Measurements from ENCODE around the gene JOSD2. TPM values are rescaled to one million over a fixed set of nuclear protein-coding genes. Genes with fewer than 3 reads are reported as not detected.

JOSD2 gene
- total RNA-seq, 1 experiment from 2014 or later: 60.8 TPM

DNA sequence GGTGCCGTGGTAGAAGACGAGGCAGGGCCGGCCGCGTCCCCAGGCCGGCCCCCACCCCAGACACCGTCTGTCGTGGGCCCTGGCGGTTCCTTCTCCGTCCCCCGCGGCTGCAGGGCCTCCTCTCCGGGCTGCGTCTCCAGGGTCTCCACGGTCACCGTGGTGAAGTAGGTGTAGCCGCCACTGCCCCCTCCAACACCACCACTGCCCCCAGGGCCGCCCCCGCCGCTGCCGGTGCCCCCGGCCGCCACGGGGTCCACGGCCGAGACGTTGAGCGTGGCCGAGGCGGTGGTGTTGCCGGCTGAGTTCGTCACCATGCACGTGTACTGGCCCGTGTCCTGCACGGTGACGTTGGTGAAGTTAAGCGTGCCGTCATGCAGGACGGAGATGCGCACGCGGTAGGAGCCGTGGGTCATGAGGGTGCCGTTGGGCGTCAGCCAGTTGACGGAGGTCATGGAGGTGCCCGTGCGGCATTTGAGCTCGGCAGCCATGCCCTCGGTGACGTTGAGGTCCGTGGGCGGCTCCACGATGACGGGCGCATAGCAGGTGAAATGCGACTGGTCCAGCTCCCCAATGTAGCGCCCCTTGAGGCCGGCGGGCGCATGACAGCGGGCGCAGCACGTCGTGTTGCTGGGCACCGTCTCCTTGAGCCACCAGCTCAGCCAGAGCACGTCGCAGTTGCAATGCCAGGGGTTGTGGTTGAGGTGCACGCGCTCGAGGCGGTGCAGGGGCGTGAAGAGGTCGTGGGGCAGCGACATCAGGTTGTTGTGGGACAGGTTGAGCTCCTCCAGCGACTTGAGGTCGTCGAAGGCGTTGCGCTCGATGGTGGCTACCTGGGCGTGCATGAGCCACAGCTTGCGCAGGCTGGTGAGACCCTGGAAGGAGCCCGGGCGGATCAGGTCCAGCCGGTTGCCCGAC is 7.4 kb upstream of the JOSD2 start:
- ChIA-PET POLR2A (ENCODE audit: unreplicated experiment) (no interaction called here), CTCF (no interaction called here)
- Histone ChIP-seq H3K4me2 (ENCODE audit: low read length) (no peak overlapping the region), H3F3A (ENCODE audit: low read length, unreplicated experiment) (no peaks in the 10 kb centered on the region), H3K9ac (ENCODE audit: low read length) (no peak overlapping the region), H3K4me1 (ENCODE audit: insufficient read depth, low read length) (peaks cover 3% of the 10 kb centered on the region; the same call in 1 of the 2 replicates), H4K20me1 (ENCODE audit: low read length) (no peaks in the 10 kb centered on the region), H3K79me2 (ENCODE audit: low read length) (no peaks in the 10 kb centered on the region), H3K9me2 (replicated peaks; ENCODE audit: low read length) (no peaks in the 10 kb centered on the region), H3K9me3 (ENCODE audit: low read length) (no peaks in the 10 kb centered on the region), H3K36me3 (ENCODE audit: low read depth, low read length) (no peaks in the 10 kb centered on the region), H3K4me3 (ENCODE audit: low read length) (no peak overlapping the region), H3K27me3 (ENCODE audit: low read length) (no peaks in the 10 kb centered on the region), H3K27ac (ENCODE audit: low read length) (no peak overlapping the region), H2AFZ (ENCODE audit: low read length) (no peak overlapping the region)
- DNase-seq: no peak
- no peak for ATAC-seq
- intact Hi-C loops (cut with micrococcal nuclease): no loop called here
- TF ChIP-seq EZH2 (IDR thresholded peaks at IDR 0.05; ENCODE audit: low read length, unreplicated experiment): no peak
- TF ChIP-seq EZH2phosphoT487 (IDR thresholded peaks at IDR 0.05; ENCODE audit: borderline replicate concordance, low read length): no peak
- TF ChIP-seq, protein P1, sequence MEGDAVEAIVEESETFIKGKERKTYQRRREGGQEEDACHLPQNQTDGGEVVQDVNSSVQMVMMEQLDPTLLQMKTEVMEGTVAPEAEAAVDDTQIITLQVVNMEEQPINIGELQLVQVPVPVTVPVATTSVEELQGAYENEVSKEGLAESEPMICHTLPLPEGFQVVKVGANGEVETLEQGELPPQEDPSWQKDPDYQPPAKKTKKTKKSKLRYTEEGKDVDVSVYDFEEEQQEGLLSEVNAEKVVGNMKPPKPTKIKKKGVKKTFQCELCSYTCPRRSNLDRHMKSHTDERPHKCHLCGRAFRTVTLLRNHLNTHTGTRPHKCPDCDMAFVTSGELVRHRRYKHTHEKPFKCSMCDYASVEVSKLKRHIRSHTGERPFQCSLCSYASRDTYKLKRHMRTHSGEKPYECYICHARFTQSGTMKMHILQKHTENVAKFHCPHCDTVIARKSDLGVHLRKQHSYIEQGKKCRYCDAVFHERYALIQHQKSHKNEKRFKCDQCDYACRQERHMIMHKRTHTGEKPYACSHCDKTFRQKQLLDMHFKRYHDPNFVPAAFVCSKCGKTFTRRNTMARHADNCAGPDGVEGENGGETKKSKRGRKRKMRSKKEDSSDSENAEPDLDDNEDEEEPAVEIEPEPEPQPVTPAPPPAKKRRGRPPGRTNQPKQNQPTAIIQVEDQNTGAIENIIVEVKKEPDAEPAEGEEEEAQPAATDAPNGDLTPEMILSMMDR (conservative IDR thresholded peaks at IDR 0.05; ENCODE audit: low read depth, low read length): peak; percentile 39; the same call in 1 of the 2 replicates
- no TSS peak for BruUV-seq (replicated peaks)

- no peaks in the 10 kb centered on the region for H3K79me2 ChIP-seq (ENCODE audit: low read length)
- ATAC-seq: no peak
- no peaks in the 10 kb centered on the region for H4K20me1 ChIP-seq (ENCODE audit: low read length)
- H3K36me3 ChIP-seq (ENCODE audit: low read depth, low read length): no peaks in the 10 kb centered on the region
- ChIA-PET CTCF (no interaction called here), POLR2A (ENCODE audit: unreplicated experiment) (no interaction called here)
- no peak overlapping the region for H3K9ac ChIP-seq (ENCODE audit: low read length)
- TF ChIP-seq EZH2 (IDR thresholded peaks at IDR 0.05; ENCODE audit: low read length, unreplicated experiment): no peak
- TF ChIP-seq EZH2phosphoT487 (IDR thresholded peaks at IDR 0.05; ENCODE audit: borderline replicate concordance, low read length): no peak
- TF ChIP-seq, protein P1 (conservative IDR thresholded peaks at IDR 0.05; ENCODE audit: low read depth, low read length): no peak
- no peaks in the 10 kb centered on the region for H3K9me3 ChIP-seq (ENCODE audit: low read length)
- no peak overlapping the region for H3K4me3 ChIP-seq (ENCODE audit: low read length)
- no peak overlapping the region for H3K4me2 ChIP-seq (ENCODE audit: low read length)
- no peak overlapping the region for H3K27ac ChIP-seq (ENCODE audit: low read length)
- no peaks in the 10 kb centered on the region for H3K9me2 ChIP-seq (replicated peaks; ENCODE audit: low read length)
- BruUV-seq (replicated peaks): no TSS peak
- H3F3A ChIP-seq (ENCODE audit: low read length, unreplicated experiment): no peaks in the 10 kb centered on the region
- H3K27me3 ChIP-seq (ENCODE audit: low read length): no peaks in the 10 kb centered on the region
- DNase-seq: no peak
- intact Hi-C loops (cut with micrococcal nuclease): no loop called here
- peaks cover 3% of the 10 kb centered on the region; the same call in 1 of the 2 replicates for H3K4me1 ChIP-seq (ENCODE audit: insufficient read depth, low read length)
- H2AFZ ChIP-seq (ENCODE audit: low read length): no peak overlapping the region
These were observed 6.7 kb upstream of the JOSD2 start for GRCh38 chr19:50517704-50518075.
